Ramos (cell line): ENCODE results near the gene ALOXE3.

ENCODE experiments used
- in situ Hi-C: fragments of 300-500 bp; cut with MboI; formaldehyde crosslinking; loops from one replicate; pipeline ENCODE4 v1.14.3; 2022; ENCODE audit warnings: low sequenced_read_pairs; ENCODE audit not compliant: unreplicated experiment

Gene ALOXE3

DNA sequence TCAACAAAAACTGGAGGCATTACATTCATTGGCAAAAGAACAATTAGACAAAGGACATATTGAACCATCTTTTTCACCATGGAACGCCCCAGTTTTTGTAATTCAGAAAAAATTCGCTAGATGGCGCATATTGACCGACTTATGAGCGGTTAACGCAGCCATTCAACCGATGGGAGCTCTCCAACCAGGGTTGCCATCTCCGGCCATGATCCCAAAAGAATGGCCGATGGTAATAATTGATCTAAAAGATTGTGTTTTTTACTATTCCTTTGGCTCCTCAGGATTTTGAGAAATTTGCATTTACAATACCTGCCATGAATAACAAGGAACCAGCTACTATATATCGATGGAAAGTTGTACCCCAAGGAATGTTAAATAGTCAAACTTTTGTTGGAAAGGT, 58.0 kb downstream of the ALOXE3 start:
- in situ Hi-C loops: loop anchor here (25.0 kb wide), 1 partner anchor 677 kb away; the partner anchor contains the start of gene CCDC42

DNA sequence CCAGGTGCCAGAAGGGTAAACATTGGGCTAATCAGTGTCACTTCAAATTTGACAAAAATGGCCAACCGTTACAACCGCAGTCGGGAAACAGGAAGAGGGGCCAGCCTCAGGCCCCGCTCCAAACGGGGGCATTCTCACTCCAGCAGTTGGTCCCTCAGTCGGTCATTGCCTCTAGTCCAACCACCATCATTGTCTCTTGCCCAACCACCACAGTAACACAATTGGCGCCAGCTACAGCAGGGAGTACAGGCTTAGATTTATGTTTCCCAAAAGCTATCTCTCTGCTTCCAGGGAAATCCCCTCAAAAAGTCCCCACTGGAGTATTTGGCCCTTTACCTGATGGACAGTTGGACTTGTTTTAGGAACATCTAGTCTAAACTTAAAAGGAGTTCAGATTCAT, 59.2 kb downstream of the ALOXE3 start:
- in situ Hi-C loops: loop anchor here (25.0 kb wide), 1 partner anchor 678 kb away; the partner anchor contains the start of gene CCDC42

- in situ Hi-C loops: loop anchor here (25.0 kb wide), 1 partner anchor 680 kb away; the partner anchor contains the start of gene CCDC42
Observed at GRCh38 chr17:8057691-8058114, 60.6 kb downstream of the ALOXE3 start.

DNA sequence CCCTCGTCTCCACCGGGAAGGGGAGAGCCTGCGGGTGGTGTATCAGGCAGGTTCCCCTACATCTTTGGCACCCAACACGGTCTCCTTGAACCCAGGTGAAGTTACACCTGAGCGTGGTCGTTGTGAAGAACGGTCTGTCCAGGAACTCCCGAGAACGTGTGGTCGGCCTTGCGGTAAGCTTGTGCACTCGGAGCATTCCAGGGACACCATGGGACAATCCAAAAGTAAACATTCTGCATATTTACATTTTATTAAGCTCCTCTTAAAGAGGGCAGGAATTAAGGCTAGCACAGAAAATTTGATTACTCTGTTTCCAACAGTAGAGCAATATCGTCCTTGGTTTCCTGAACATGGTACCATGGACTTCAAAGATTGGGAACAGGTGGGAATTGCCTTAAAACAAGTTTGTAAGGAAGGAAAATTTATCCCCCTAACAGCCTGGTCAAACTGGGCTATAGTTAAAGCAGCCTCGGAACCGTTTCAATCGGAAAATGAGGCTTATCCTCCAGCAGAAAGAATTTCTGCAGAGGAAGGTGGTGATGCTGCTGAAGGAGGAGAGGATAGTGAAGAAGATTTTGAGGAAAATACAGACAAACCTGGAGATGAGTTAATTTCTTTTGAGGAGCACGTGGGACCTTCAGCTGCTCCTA, 61.2 kb downstream of the ALOXE3 start:
- in situ Hi-C loops: loop anchor here (25.0 kb wide), 1 partner anchor 680 kb away; the partner anchor contains the start of gene CCDC42

- in situ Hi-C loops: loop anchor here (25.0 kb wide), 1 partner anchor 681 kb away; the partner anchor contains the start of gene CCDC42
Observed at GRCh38 chr17:8056232-8056975, 61.9 kb downstream of the ALOXE3 start.

GRCh38 chr17:8055851-8056231, 62.5 kb downstream of the ALOXE3 start:
- in situ Hi-C loops: loop anchor here (25.0 kb wide), 1 partner anchor 681 kb away; the partner anchor contains the start of gene CCDC42

DNA sequence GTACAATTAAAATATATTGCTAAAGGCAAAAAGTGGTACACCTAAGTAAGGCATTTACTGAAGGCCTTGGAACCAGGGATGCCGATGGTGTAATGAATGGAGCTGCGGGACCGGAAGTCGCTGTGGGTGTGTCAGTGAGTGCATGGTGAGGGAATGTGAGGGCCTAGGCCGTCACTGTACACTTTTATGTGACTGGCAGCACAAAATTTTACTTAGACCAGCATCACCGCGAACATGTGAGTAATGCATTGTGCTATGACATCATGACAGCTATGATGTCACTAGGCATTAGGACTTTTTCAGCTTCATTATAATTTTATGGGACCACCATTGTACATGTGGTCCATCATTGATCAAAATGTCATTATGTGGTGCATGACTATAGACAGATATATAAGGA, 64.7 kb downstream of the ALOXE3 start:
- in situ Hi-C loops: loop anchor here (25.0 kb wide), 1 partner anchor 684 kb away; the partner anchor contains the start of gene CCDC42

- in situ Hi-C loops: loop anchor here (25.0 kb wide), 1 partner anchor 685 kb away; the partner anchor contains the start of gene CCDC42
Observed at GRCh38 chr17:8052256-8053252, 65.8 kb downstream of the ALOXE3 start.

- in situ Hi-C loops: loop anchor here (25.0 kb wide), 1 partner anchor 685 kb away; the partner anchor contains the start of gene CCDC42
Observed at GRCh38 chr17:8051831-8052230, 66.5 kb downstream of the ALOXE3 start.

DNA sequence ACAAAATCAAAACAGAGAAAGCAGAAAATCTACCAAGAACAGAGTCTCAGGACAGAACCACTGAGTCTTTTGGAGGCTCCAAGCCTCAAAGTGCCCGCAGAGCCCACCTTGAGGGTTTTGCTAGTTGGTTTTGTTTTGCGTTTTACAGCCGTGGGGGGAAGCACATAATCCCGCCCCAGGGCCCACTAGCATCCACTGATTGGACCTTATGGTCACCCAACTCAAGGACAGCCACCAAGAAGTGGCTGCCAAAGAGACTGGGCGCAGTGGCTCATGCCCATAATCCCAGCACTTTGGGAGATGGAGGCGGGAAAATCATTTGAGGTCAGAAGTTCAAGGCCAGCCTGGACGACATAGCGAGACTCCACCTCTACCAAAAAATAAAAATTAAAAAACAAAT, 69.6 kb downstream of the ALOXE3 start:
- in situ Hi-C loops: no loop called here

GRCh38 chr17:8048236-8048635, 70.1 kb downstream of the ALOXE3 start:
- in situ Hi-C loops: no loop called here

DNA sequence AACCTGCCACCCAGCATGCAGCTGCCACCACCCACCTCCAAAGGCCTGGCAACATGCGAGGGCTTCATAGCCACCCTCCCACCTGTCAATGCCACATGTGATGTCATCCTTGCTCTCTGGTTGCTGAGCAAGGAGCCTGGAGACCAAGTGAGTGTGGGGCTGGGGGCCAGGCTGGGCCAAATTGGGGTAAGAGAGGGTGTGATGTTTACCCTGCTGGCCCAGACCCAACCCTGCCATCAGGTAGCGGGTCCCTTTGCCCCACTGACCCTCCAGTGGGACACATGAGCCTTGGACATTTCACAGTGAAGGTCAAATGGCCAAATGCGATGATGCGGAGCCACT, 70.6 kb downstream of the ALOXE3 start:
- in situ Hi-C loops: no loop called here

DNA sequence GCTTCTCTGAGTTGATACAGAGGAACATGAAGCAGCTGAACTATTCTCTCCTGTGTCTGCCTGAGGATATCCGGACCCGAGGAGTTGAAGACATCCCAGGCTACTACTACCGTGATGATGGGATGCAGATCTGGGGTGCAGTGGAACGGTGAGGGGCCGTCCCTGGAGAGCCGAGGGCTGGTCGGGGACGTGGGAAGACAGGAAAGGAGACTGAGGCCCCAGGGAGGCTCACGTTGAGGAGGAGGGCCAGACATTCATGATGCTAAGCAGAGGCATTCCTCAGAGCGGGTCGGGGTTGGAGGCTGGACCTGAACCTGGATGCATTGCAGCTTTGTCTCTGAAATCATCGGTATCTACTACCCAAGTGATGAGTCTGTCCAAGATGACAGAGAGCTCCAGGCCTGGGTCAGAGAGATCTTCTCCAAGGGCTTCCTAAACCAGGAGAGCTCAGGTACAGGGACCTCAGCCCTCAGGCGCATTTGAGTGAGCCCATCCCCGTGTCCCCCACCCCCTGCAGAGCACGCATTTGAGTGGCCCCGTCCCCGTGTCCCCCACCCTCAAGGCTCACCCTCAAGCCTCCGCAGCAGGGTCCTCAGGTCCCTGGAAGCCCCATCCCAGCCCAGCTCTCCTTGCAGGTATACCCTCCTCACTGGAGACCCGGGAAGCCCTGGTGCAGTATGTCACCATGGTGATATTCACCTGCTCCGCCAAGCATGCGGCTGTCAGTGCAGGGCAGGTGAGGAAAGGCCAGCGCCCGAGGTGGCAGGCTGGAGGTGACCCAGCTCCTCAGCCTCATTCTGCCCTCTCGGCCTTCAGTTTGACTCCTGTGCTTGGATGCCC, 71.2 kb downstream of the ALOXE3 start:
- in situ Hi-C loops: no loop called here

DNA sequence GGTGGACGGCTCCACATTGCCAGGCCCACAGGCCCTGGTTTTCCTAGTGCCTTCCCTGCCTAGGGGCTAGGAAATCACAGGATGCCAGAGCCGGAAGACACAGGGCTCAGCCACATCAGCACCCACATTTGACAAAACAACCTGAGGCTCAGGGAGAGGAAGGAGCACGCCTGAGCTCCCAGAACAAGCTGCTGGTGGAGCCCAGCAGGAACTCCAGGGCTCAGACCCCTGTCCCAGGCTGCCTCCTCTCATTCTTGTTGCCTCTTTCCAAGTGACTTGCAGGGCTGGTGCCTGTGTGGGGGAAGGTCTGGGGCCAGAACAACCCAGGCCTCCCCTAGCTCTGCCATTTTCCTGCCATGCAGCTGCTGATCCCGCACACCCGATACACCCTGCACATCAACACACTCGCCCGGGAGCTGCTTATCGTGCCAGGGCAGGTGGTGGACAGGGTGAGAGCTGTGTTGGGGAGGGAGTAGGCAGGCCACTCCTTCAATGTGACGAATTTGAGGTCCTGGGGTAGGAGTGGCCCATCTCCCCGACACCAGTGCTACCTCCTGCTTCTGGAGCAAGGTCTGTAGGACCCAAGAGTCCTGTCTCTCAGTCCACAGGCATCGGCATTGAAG, 71.9 kb downstream of the ALOXE3 start:
- in situ Hi-C loops: no loop called here
